Panc1 (cell line): ENCODE data around the gene HOXA13. TPM values are rescaled to one million over a fixed set of nuclear protein-coding genes. Genes with fewer than 3 reads are reported as not detected.

Experiments
- ATAC-seq: fragments of 200-7000 bp; cut with Tn5 transposase; 2 replicates; pipeline ENCODE4 v1.9.1; 2020; ENCODE audit warnings: mild to moderate bottlenecking, moderate library complexity
- BruUV-seq: library from RNA; stranded (reverse); fragments of 400-500 nt; replicated peaks from 2 replicates; lab custom pipeline; 2021; lab: Mats Ljungman, UMichigan
- CTCF ChIA-PET: fragments of 300-600 bp; sonication (Branson Sonifier 250); formaldehyde crosslinking; loops from one replicate; lab custom pipeline; 2022; ENCODE audit warnings: antibody characterized with exemption; lab: Charles Lee
- POLR2A ChIA-PET: fragments of 300-600 bp; sonication (Branson Sonifier 250); formaldehyde crosslinking; loops from one replicate; lab custom pipeline; 2022; ENCODE audit warnings: antibody characterized with exemption; lab: Charles Lee
- DNase-seq: peaks from one replicate; pipeline ENCODE4 v3.0.0-alpha.2; 2010; ENCODE audit warnings: low read depth, low spot score
- H3K27ac ChIP-seq: 2 replicates; pipeline ENCODE4 v1.5.1; 2011; ENCODE audit warnings: mild to moderate bottlenecking, low read length, inconsistent platforms
- H3K27me3 ChIP-seq: fragments of 200-500 bp; sonication (Bioruptor generic); 2 replicates; pipeline ENCODE4 v1.6.0; 2014; ENCODE audit warnings: low read length, inconsistent platforms; ENCODE audit not compliant: control insufficient read depth, insufficient read depth
- H3K36me3 ChIP-seq: fragments of 200-500 bp; sonication (Bioruptor generic); 2 replicates; pipeline ENCODE4 v1.5.1; 2014; ENCODE audit warnings: inconsistent platforms, mild to moderate bottlenecking, low read length, moderate library complexity; ENCODE audit not compliant: control insufficient read depth, insufficient read depth
- H3K4me1 ChIP-seq: 2 replicates; pipeline ENCODE4 v1.5.1; 2011; ENCODE audit warnings: inconsistent platforms, mild to moderate bottlenecking, low read length, moderate library complexity; ENCODE audit not compliant: control insufficient read depth, insufficient read depth
- H3K4me3 ChIP-seq, 2 experiments: 2 replicates each; pipeline ENCODE4 v1.5.1; 2011 to 2012; ENCODE audit warnings: low read depth in 2 of 2, low read length in 2 of 2, mild to moderate bottlenecking in 2 of 2, inconsistent platforms in 1 of 2, moderate library complexity in 1 of 2
- H3K9me3 ChIP-seq: fragments of 200-500 bp; sonication (Bioruptor generic); 2 replicates; pipeline ENCODE4 v1.5.1; 2014; ENCODE audit warnings: low read depth, mild to moderate bottlenecking, inconsistent platforms, low read length, moderate library complexity; ENCODE audit not compliant: control insufficient read depth, insufficient read depth
- CTCF ChIP-seq: fragments of 450-650 bp; IDR thresholded peaks from 2 replicates; pipeline ENCODE4 v1.5.1; 2017; ENCODE audit warnings: mild to moderate bottlenecking
- POLR2AphosphoS5 ChIP-seq: IDR thresholded peaks from 2 replicates; pipeline ENCODE4 v1.6.1; 2012; ENCODE audit warnings: mild to moderate bottlenecking, low read depth, low read length, moderate library complexity
- REST ChIP-seq, 2 experiments: IDR thresholded peaks; 2 replicates each; pipeline ENCODE4 v1.6.1; 2011 to 2012; ENCODE audit warnings: low read depth in 2 of 2, control low read depth in 1 of 2, low read length in 1 of 2, mild to moderate bottlenecking in 1 of 2, moderate library complexity in 1 of 2; ENCODE audit not compliant: insufficient read depth in 1 of 2
- SIN3A ChIP-seq: IDR thresholded peaks from 2 replicates; pipeline ENCODE4 v1.6.1; 2012; ENCODE audit warnings: low read depth, mild to moderate bottlenecking, low read length, moderate library complexity, borderline replicate concordance; ENCODE audit not compliant: insufficient read depth
- TCF7L2 ChIP-seq: IDR thresholded peaks from 2 replicates; pipeline ENCODE4 v1.6.1; 2011; ENCODE audit warnings: mild to moderate bottlenecking, low read depth, low read length, inconsistent platforms
- in situ Hi-C: cut with HindIII; loops from 2 replicates; pipeline ENCODE4 v1.10.0; 2016; ENCODE audit warnings: low sequenced_read_pairs, low pct_unique_long_range_greater_than_20kb
- intact Hi-C: fragments of 100-400 bp; cut with micrococcal nuclease; formaldehyde crosslinking; loops from one replicate; pipeline ENCODE4 v1.10.0; 2022; ENCODE audit not compliant: unreplicated experiment
- total RNA-seq: library from RNA; stranded (reverse); gene quantifications from one replicate; pipeline ENCODE4 v1.2.1, GENCODE V29; 2021; ENCODE audit not compliant: unreplicated experiment

The HOXA13 gene
- total RNA-seq, 1 experiment from 2014 or later: 1.2 TPM

- intact Hi-C loops (no loop called here), in situ Hi-C loops (no loop called here)
- Histone ChIP-seq H3K36me3 (no peaks in the 10 kb centered on the region; the same call in 1 of the 2 replicates), H3K27me3 (no peaks in the 10 kb centered on the region), H3K4me3 (no peak overlapping the region), H3K27ac (no peak overlapping the region), H3K9me3 (no peaks in the 10 kb centered on the region), H3K4me1 (0 out of 2 replicates have a peak, but pooled peaks cover 3% of the 10 kb centered on the region)
- DNase-seq (no peak), ATAC-seq (no peak)
- ChIA-PET POLR2A (no interaction called here), CTCF (interaction anchor here (0.5 to 1.2 kb wide), 3 partner anchors 315 to 629 kb away, joined by 3 to 4 read pairs (median 3); no protein-coding TSS in a partner anchor)
- TF ChIP-seq REST (IDR thresholded peaks at IDR 0.05; ENCODE audit: insufficient read depth in 1 of 2, low read depth in 2 of 2, low read length in 1 of 2): no peak
- TF ChIP-seq CTCF: no peak
- TF ChIP-seq POLR2AphosphoS5: no peak
- no peak for TF ChIP-seq TCF7L2
- no peak for TF ChIP-seq SIN3A
- BruUV-seq: no TSS peak
Observed at GRCh38 chr7:27158436-27159265, 41.2 kb downstream of the HOXA13 start.

- Histone ChIP-seq H3K4me3 (no peak overlapping the region), H3K36me3 (no peaks in the 10 kb centered on the region; the same call in 1 of the 2 replicates), H3K27me3 (no peaks in the 10 kb centered on the region), H3K27ac (no peak overlapping the region), H3K4me1 (0 out of 2 replicates have a peak, but pooled peaks cover 3% of the 10 kb centered on the region), H3K9me3 (no peaks in the 10 kb centered on the region)
- ChIA-PET POLR2A (no interaction called here), CTCF (no interaction called here)
- TF ChIP-seq POLR2AphosphoS5 (no peak), CTCF (no peak), TCF7L2 (no peak), REST (IDR thresholded peaks at IDR 0.05; ENCODE audit: insufficient read depth in 1 of 2, low read depth in 2 of 2, low read length in 1 of 2) (no peak), SIN3A (no peak)
- no peak for ATAC-seq
- no TSS peak for BruUV-seq
- in situ Hi-C loops (no loop called here), intact Hi-C loops (no loop called here)
- DNase-seq: no peak
Observed at GRCh38 chr7:27157702-27158431, 42.0 kb downstream of the HOXA13 start.
